Measurements from ENCODE around the gene PTPRF.

Gene PTPRF

DNA sequence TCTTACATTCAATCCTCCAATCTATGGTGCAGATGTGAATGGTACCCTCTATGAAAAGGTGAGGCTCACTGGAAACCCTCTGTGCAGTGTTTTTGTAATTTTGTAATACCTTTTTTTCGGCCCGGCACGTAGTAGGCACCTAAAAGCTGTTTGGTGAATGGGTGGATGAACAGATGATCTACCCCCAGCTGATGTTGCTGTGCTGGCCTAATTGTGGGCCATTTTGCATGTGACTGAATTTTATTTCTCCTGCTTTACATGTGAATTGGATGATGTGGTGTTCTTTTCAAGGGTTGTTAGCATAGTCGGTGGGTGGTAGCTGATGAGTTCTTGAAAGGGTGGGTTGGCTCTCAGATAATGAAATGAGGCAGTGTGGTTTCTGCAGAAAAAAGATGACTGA is 129.7 kb downstream of the PTPRF start:
- peak; percentile 71 for DNase-seq (ENCODE audit: low read depth, low spot score)

DNA sequence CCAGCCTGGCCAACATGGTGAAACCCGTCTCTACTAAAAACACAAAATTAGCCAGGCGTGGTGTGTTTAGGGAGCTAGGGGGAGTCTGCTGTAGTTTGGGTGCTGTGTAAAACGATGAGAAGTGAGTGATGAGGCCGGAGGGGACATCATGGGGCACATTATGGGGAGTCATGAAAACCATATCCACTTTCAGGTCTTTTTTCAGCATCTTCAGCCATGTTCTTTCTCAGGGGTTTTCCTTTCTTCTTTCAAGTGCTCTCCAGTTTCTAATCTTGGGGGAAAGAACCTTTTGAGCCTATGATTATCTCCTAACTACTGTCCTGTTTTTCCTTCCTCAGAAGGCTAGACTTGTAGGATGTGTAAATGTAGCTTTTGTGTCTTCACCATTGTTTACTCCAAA is 133.7 kb downstream of the PTPRF start:
- DNase-seq (ENCODE audit: low read depth, low spot score) = no peak

DNA sequence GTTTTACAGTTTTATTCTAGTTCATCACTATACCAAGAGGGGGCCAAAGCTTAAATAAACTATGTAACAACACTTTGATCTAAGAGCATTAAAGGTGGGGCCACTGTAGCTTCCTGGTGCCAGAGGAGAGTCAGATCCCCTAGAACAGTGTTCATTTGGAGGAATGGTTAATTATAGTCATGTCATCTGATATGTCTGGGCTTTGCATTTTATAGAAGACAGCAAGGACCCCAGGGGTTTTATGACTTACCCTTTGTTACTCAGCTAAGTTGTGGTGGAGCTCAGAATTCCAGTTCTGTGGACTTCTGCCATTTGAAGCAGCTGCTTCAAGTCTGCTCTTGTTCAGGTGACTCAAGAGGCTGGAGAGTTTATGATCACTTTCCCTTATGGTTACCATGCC is 135.9 kb downstream of the PTPRF start:
- DNase-seq (ENCODE audit: low read depth, low spot score) = peak; percentile 9

DNA sequence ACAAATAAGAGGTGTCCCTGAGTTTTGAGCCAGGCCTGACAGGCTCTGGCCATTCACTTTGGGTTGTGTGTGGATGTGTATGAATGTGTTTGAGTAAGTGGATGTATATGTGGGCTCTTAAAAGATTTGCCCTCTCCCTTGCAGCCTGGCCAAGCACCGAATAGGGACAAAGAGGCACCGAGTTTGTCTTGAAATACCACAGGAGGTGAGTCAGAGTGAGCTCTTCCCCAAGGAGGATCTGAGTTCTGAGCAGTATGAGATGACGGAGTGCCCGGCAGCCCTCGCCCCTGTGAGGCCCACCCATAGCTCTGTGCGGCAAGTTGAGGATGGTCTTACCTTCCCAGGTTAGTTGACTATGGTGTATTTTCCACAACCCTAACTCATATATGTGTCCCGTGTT is 138.3 kb downstream of the PTPRF start:
- no peak for DNase-seq (ENCODE audit: low read depth, low spot score)

DNA sequence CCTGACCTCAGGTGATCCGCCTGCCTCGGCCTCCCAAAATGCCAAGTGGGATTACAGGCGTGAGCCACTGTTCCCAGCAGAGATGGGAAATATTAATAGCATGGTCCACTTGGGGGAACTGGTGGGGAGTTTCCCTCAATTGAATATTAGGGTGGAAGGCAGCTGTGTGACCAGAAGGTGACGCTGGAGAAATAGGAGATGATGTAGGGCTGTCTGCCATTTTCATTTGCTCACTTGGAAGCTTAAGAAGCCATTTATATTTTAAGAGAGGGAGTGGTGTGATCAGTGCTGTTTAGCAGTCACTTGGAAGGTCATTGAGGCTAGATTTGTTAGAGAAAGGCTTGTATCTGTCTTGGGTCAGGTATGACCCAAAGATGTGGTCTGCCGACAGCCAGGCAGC is 139.2 kb downstream of the PTPRF start:
- no peak for DNase-seq (ENCODE audit: low read depth, low spot score)

DNA sequence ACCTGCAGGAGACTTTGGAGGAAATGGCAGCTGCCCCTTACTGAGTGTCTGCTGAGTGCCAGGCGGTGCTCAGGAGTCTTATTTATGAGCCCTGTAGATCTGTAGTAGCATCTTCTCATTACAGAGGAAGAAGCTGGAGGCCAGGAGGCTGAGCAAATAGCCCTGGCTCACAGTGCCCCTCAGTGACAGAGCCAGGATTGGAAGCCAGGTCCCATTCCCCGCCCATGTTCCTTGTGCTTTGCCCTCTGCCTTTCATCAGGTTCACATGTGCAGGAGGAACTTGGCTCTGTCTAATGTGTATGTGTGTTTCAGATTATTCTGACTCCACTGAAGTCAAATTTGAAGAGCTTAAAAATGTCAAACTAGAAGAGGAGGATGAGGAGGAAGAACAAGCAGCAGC is 140.5 kb downstream of the PTPRF start:
- no peak for DNase-seq (ENCODE audit: low read depth, low spot score)

DNA sequence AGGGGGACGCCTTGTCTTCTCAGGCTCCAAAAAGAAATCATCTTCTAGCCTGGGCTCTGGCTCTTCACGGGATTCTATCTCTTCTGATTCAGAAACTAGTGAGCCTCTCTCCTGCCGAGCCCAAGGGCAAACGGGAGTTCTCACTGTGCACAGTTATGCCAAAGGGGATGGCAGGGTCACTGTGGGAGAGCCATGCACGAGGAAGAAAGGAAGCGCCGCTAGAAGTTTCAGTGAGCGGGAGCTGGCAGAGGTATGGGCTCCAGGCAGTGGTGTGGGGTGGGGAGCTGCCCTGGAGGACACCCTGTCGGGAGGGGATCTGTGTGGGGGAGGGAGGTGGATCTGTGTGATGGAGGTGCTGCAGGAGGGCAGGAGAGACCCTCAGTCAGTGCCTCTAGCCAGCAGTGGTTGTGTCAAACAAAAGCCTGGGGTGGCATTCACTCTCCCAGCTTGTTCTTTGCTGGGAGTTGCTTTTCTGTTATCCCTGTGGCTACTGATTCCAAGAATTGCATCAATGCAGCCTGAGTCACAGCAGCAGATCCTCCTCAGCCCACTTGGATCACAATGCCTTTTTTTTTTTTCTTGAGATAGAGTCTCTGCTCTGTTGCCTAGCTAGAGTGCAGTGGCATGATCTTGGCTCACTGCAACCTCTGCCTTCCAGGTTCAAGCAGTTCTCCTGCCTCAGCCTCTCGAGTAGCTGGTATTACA is 141.1 kb downstream of the PTPRF start:
- no peak for DNase-seq (ENCODE audit: low read depth, low spot score)

DNA sequence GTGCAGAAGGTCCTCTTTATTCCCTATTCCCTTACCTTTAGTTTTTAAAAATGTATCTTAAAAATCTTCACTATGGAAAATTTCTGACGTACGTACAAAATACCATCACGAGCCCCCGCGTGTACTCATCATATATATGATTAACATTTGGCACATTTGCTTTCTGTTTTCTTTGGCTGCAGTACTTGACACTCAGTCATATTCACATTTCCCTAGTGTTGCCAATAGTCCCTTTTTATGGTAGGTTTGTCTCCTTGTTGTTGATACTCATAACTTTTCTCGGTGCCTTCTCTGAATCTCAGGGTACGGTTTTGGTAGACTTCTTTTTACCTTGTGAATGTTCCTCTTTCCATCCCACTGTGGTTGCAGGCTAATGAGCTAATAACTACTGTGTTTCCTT is 142.6 kb downstream of the PTPRF start:
- DNase-seq (ENCODE audit: low read depth, low spot score) = no peak
